Astrocyte (in vitro differentiated cells and primary cell): Measurements from ENCODE around the gene DMGDH. TPM values are rescaled to one million over a fixed set of nuclear protein-coding genes. Genes with fewer than 3 reads are reported as not detected.

ENCODE experiments used
- DNase-seq: peaks from one replicate; pipeline ENCODE4 v3.0.0-alpha.2; 2010; ENCODE audit warnings: low read depth
- FAIRE-seq: peaks from 2 replicates; lab custom pipeline; 2011; peaks lifted over from hg19 to GRCh38; lab: Jason Lieb, UNC
- H2AFZ ChIP-seq: 2 replicates; pipeline ENCODE4 v1.6.0; 2012; ENCODE audit warnings: low read depth, low read length, inconsistent platforms
- H3K27ac ChIP-seq: 2 replicates; pipeline ENCODE4 v1.5.1; 2011; ENCODE audit warnings: low read depth, low read length, inconsistent platforms
- H3K27me3 ChIP-seq: 2 replicates; pipeline ENCODE4 v1.6.0; 2011; ENCODE audit warnings: low read length, inconsistent platforms; ENCODE audit not compliant: insufficient read depth
- H3K36me3 ChIP-seq: 2 replicates; pipeline ENCODE4 v1.5.1; 2011; ENCODE audit warnings: low read length, inconsistent platforms; ENCODE audit not compliant: insufficient read depth
- H3K4me1 ChIP-seq: 2 replicates; pipeline ENCODE4 v1.5.1; 2011; ENCODE audit warnings: low read length, inconsistent platforms; ENCODE audit not compliant: insufficient read depth
- H3K4me2 ChIP-seq: 2 replicates; pipeline ENCODE4 v1.6.0; 2012; ENCODE audit warnings: low read length, inconsistent platforms
- H3K4me3 ChIP-seq: 2 replicates; pipeline ENCODE4 v1.5.1; 2011; ENCODE audit warnings: low read depth, mild to moderate bottlenecking, low read length, inconsistent platforms; ENCODE audit not compliant: insufficient read depth
- H3K79me2 ChIP-seq: 2 replicates; pipeline ENCODE4 v1.6.0; 2012; ENCODE audit warnings: mild to moderate bottlenecking, low read length, inconsistent platforms; ENCODE audit not compliant: insufficient read depth
- H3K9ac ChIP-seq: 2 replicates; pipeline ENCODE4 v1.6.0; 2012; ENCODE audit warnings: mild to moderate bottlenecking, low read length, inconsistent platforms
- H3K9me3 ChIP-seq: 2 replicates; pipeline ENCODE4 v1.5.1; 2012; ENCODE audit warnings: low read depth, mild to moderate bottlenecking, low read length, inconsistent platforms; ENCODE audit not compliant: insufficient read depth
- H4K20me1 ChIP-seq: 2 replicates; pipeline ENCODE4 v1.6.0; 2012; ENCODE audit warnings: low read length, inconsistent platforms; ENCODE audit not compliant: insufficient read depth
- H3K27ac Mint-ChIP-seq: one replicate; pipeline ENCODE4 v1.8.0; 2021; ENCODE audit warnings: mild to moderate bottlenecking, mixed read lengths; ENCODE audit not compliant: unreplicated experiment
- H3K27me3 Mint-ChIP-seq: one replicate; pipeline ENCODE4 v1.8.0; 2021; ENCODE audit warnings: low read depth, mixed read lengths; ENCODE audit not compliant: unreplicated experiment
- H3K36me3 Mint-ChIP-seq: one replicate; pipeline ENCODE4 v1.8.0; 2021; ENCODE audit warnings: low read depth, mixed read lengths; ENCODE audit not compliant: unreplicated experiment
- H3K4me1 Mint-ChIP-seq: one replicate; pipeline ENCODE4 v1.8.0; 2021; ENCODE audit warnings: low read depth, mixed read lengths; ENCODE audit not compliant: unreplicated experiment
- H3K4me3 Mint-ChIP-seq: one replicate; pipeline ENCODE4 v1.8.0; 2021; ENCODE audit warnings: mild to moderate bottlenecking, moderate library complexity, mixed read lengths; ENCODE audit not compliant: unreplicated experiment
- H3K9me3 Mint-ChIP-seq: one replicate; pipeline ENCODE4 v1.8.0; 2021; ENCODE audit warnings: mild to moderate bottlenecking, mixed read lengths; ENCODE audit not compliant: unreplicated experiment
- CTCF ChIP-seq: IDR thresholded peaks from 2 replicates; pipeline ENCODE4 v1.5.1; 2011; ENCODE audit warnings: low read depth, mild to moderate bottlenecking, inconsistent platforms, low read length, moderate library complexity; ENCODE audit not compliant: insufficient read depth
- EZH2 ChIP-seq: IDR thresholded peaks from 2 replicates; pipeline ENCODE4 v1.6.1; 2012; ENCODE audit warnings: mild to moderate bottlenecking, low read length, inconsistent platforms; ENCODE audit not compliant: insufficient read depth
- total RNA-seq: library from RNA; stranded (reverse); gene quantifications from 2 replicates; pipeline ENCODE4 v1.2.1, GENCODE V29; 2021

Gene DMGDH
- total RNA-seq, 1 donor from 2014 or later: not detected

DNA sequence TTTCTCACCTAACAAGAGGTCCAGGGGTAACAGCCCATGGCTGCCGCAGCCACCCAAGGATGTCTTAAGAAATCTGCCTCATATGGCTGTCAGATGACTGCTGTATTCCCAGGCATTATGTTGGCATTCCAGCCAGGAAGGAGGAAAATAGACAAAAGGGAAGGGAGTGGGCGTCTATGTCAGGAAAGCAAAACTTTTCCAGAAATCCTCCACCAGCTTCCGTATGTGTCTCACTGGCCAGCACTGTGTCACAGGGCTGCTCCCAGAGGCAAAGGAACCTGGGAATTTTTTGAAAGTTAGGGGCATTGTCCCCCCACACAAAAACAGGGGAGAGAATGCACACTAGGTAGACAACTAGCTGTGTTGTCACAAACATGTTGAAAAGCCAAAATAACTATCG, 7.3 kb upstream of the DMGDH start:
- Histone ChIP-seq H4K20me1 (no peaks in the 10 kb centered on the region), H2AFZ (no peak overlapping the region), H3K27me3 (no peaks in the 10 kb centered on the region), H3K9ac (no peak overlapping the region), H3K4me3 (no peak overlapping the region), H3K4me1 (no peaks in the 10 kb centered on the region), H3K79me2 (no peaks in the 10 kb centered on the region), H3K36me3 (no peaks in the 10 kb centered on the region), H3K27ac (no peak overlapping the region), H3K4me2 (no peak overlapping the region), H3K9me3 (peaks cover 6% of the 10 kb centered on the region)
- H3K9me3 Mint-ChIP-seq: peaks cover 15% of the 10 kb centered on the region
- H3K27ac Mint-ChIP-seq: peak overlapping the region; percentile 12
- H3K4me1 Mint-ChIP-seq: peaks cover 20% of the 10 kb centered on the region
- peaks cover 2% of the 10 kb centered on the region for H3K27me3 Mint-ChIP-seq
- FAIRE-seq: no peak
- no peak for DNase-seq
- H3K4me3 Mint-ChIP-seq: no peak overlapping the region
- TF ChIP-seq EZH2 (no peak), CTCF (no peak)
- H3K36me3 Mint-ChIP-seq: peaks cover 4% of the 10 kb centered on the region

GRCh38 chr5:79075646-79076426, 6.4 kb upstream of the DMGDH start:
- H3K4me3 Mint-ChIP-seq: no peak overlapping the region
- FAIRE-seq (no peak), DNase-seq (no peak)
- Histone ChIP-seq H3K9ac (no peak overlapping the region), H3K27me3 (no peaks in the 10 kb centered on the region), H3K4me3 (no peak overlapping the region), H4K20me1 (no peaks in the 10 kb centered on the region), H2AFZ (no peak overlapping the region), H3K4me2 (no peak overlapping the region), H3K27ac (no peak overlapping the region), H3K4me1 (no peaks in the 10 kb centered on the region), H3K9me3 (peaks cover 6% of the 10 kb centered on the region), H3K36me3 (no peaks in the 10 kb centered on the region), H3K79me2 (no peaks in the 10 kb centered on the region)
- peaks cover 19% of the 10 kb centered on the region for H3K4me1 Mint-ChIP-seq
- peaks cover 4% of the 10 kb centered on the region for H3K36me3 Mint-ChIP-seq
- peaks cover 14% of the 10 kb centered on the region for H3K9me3 Mint-ChIP-seq
- peaks cover 2% of the 10 kb centered on the region for H3K27me3 Mint-ChIP-seq
- H3K27ac Mint-ChIP-seq: peak overlapping the region; percentile 11
- no peak for TF ChIP-seq EZH2
- no peak for TF ChIP-seq CTCF

GRCh38 chr5:79074641-79075040, 5.2 kb upstream of the DMGDH start:
- Histone ChIP-seq H4K20me1 (no peaks in the 10 kb centered on the region), H3K9me3 (peaks cover 6% of the 10 kb centered on the region), H3K9ac (no peak overlapping the region), H3K4me2 (no peak overlapping the region), H3K4me3 (no peak overlapping the region), H3K79me2 (no peaks in the 10 kb centered on the region), H3K27ac (no peak overlapping the region), H3K27me3 (no peaks in the 10 kb centered on the region), H3K36me3 (no peaks in the 10 kb centered on the region), H3K4me1 (peaks cover 9% of the 10 kb centered on the region), H2AFZ (no peak overlapping the region)
- Mint-ChIP-seq H3K36me3 (peaks cover 4% of the 10 kb centered on the region), H3K4me3 (no peak overlapping the region), H3K27me3 (no peaks in the 10 kb centered on the region), H3K9me3 (peaks cover 12% of the 10 kb centered on the region), H3K4me1 (peaks cover 19% of the 10 kb centered on the region), H3K27ac (peak overlapping the region; percentile 85)
- FAIRE-seq: peak; percentile 20
- TF ChIP-seq CTCF (no peak), EZH2 (no peak)
- DNase-seq: peak; percentile 49
